H1 (cell line): Measurements from ENCODE around the gene DDX55. TPM values are rescaled to one million over a fixed set of nuclear protein-coding genes. Genes with fewer than 3 reads are reported as not detected.

Experiments
- CTCF ChIA-PET: fragments of 300-600 bp; sonication (Branson Sonifier 250); formaldehyde crosslinking; loops from one replicate; lab custom pipeline; 2021; ENCODE audit not compliant: partially characterized antibody; lab: Charles Lee
- POLR2A ChIA-PET: fragments of 300-600 bp; sonication (Branson Sonifier 250); formaldehyde crosslinking; loops from one replicate; lab custom pipeline; 2021; ENCODE audit warnings: inconsistent platforms; ENCODE audit not compliant: partially characterized antibody; lab: Charles Lee
- DNase-seq, 2 experiments: peaks; one replicate each; pipeline versions ENCODE4 v3.0.0 to v3.0.0-alpha.2; 2010 to 2022; ENCODE audit warnings: low spot score in 2 of 2, low read depth in 1 of 2, mixed read lengths in 1 of 2
- FAIRE-seq: peaks from 2 replicates; lab custom pipeline; 2011; peaks lifted over from hg19 to GRCh38; lab: Jason Lieb, UNC
- H2AFZ ChIP-seq: 2 replicates; pipeline ENCODE4 v1.8.1; 2012; ENCODE audit warnings: low read length, inconsistent platforms
- H2AK5ac ChIP-seq: 2 replicates; pipeline ENCODE4 v1.6.1; 2013; ENCODE audit warnings: low read depth, low read length
- H2BK120ac ChIP-seq: replicated peaks from 2 replicates; pipeline ENCODE3; 2013; ENCODE audit warnings: low read depth, low read length, inconsistent platforms
- H2BK12ac ChIP-seq: 2 replicates; pipeline ENCODE4 v1.6.1; 2013; ENCODE audit warnings: low read depth, low read length
- H2BK15ac ChIP-seq: 2 replicates; pipeline ENCODE4 v1.6.1; 2013; ENCODE audit warnings: low read length
- H2BK20ac ChIP-seq: 2 replicates; pipeline ENCODE4 v1.6.1; 2013; ENCODE audit warnings: low read length
- H2BK5ac ChIP-seq: 2 replicates; pipeline ENCODE4 v1.6.1; 2013; ENCODE audit warnings: low read depth, low read length
- H3K14ac ChIP-seq: 2 replicates; pipeline ENCODE4 v1.6.1; 2013; ENCODE audit warnings: inconsistent platforms; ENCODE audit not compliant: insufficient read length
- H3K18ac ChIP-seq: 2 replicates; pipeline ENCODE4 v1.6.1; 2013; ENCODE audit warnings: low read length; ENCODE audit errors: extremely low read depth
- H3K23ac ChIP-seq: 2 replicates; pipeline ENCODE4 v1.6.1; 2013; ENCODE audit warnings: inconsistent platforms; ENCODE audit not compliant: insufficient read length
- H3K23me2 ChIP-seq: 2 replicates; pipeline ENCODE4 v1.6.1; 2013; ENCODE audit warnings: low read depth, low read length
- H3K27ac ChIP-seq: 2 replicates; pipeline ENCODE4 v1.6.1; 2011; ENCODE audit warnings: low read depth, low read length, inconsistent platforms
- H3K27me3 ChIP-seq, 4 experiments: replicated peaks in 1 of 4; 1 replicate in 1 of 4; 2 replicates in 3 of 4; pipeline versions ENCODE4 v1.6.1 to v1.8.1; 2011 to 2013; ENCODE audit warnings: low read length in 3 of 4, mild to moderate bottlenecking in 3 of 4, inconsistent platforms in 2 of 4, mixed read lengths in 2 of 4, moderate library complexity in 1 of 4; ENCODE audit not compliant: control insufficient read depth in 3 of 4, insufficient read depth in 3 of 4; ENCODE audit errors: extremely low read depth in 1 of 4
- H3K36me3 ChIP-seq, 4 experiments: 2 replicates each; pipeline versions ENCODE4 v1.6.1 to v1.8.1; 2011 to 2013; ENCODE audit warnings: mild to moderate bottlenecking in 4 of 4, low read length in 3 of 4, moderate library complexity in 2 of 4, control low read depth in 1 of 4, inconsistent platforms in 1 of 4; ENCODE audit not compliant: insufficient read depth in 4 of 4, control insufficient read depth in 2 of 4
- H3K4ac ChIP-seq: replicated peaks from 2 replicates; pipeline ENCODE3; 2013; ENCODE audit warnings: low read length, low read depth, mixed read lengths, inconsistent platforms; ENCODE audit not compliant: insufficient read length
- H3K4me1 ChIP-seq, 4 experiments: replicated peaks in 1 of 4; 1 replicate in 1 of 4; 2 replicates in 3 of 4; pipeline versions ENCODE4 v1.6.1 to v1.8.1; 2011 to 2013; ENCODE audit warnings: low read length in 3 of 4, inconsistent platforms in 2 of 4, mixed read lengths in 1 of 4; ENCODE audit not compliant: insufficient read depth in 4 of 4, control insufficient read depth in 3 of 4
- H3K4me2 ChIP-seq, 2 experiments: 2 replicates each; pipeline versions ENCODE4 v1.6.1 to v1.8.1; 2011 to 2013; ENCODE audit warnings: low read depth in 2 of 2, low read length in 2 of 2, control low read depth in 1 of 2, inconsistent platforms in 1 of 2, mild to moderate bottlenecking in 1 of 2; ENCODE audit not compliant: insufficient read depth in 1 of 2
- H3K4me3 ChIP-seq, 4 experiments: fragments of 200-600, 300-600 bp in 1 of 4; sonication (generic), shearing (Covaris generic), sonication (Bioruptor Twin) in 1 of 4; 2 replicates each; pipeline versions ENCODE4 v1.5.1 to v1.8.1; 2011 to 2016; ENCODE audit warnings: low read length in 4 of 4, low read depth in 3 of 4, control low read depth in 2 of 4, inconsistent platforms in 2 of 4, mild to moderate bottlenecking in 2 of 4, mixed read lengths in 1 of 4, moderate library complexity in 1 of 4; ENCODE audit not compliant: insufficient read depth in 2 of 4; ENCODE audit errors: extremely low read depth in 1 of 4
- H3K56ac ChIP-seq: replicated peaks from 2 replicates; pipeline ENCODE3; 2013; ENCODE audit warnings: low read depth, mild to moderate bottlenecking, mixed read lengths, low read length, inconsistent platforms; ENCODE audit not compliant: insufficient read length
- H3K79me1 ChIP-seq: 2 replicates; pipeline ENCODE4 v1.6.1; 2013; ENCODE audit warnings: low read depth, low read length, control low read depth
- H3K79me2 ChIP-seq, 2 experiments: 2 replicates each; pipeline versions ENCODE4 v1.6.1 to v1.8.1; 2012 to 2013; ENCODE audit warnings: low read length in 2 of 2, mild to moderate bottlenecking in 2 of 2, inconsistent platforms in 1 of 2; ENCODE audit not compliant: insufficient read depth in 2 of 2, control insufficient read depth in 1 of 2
- H3K9ac ChIP-seq, 4 experiments: replicated peaks in 1 of 4; 1 replicate in 1 of 4; 2 replicates in 3 of 4; pipeline versions ENCODE4 v1.6.1 to v1.8.1; 2011 to 2013; ENCODE audit warnings: low read depth in 3 of 4, low read length in 3 of 4, control low read depth in 2 of 4, mild to moderate bottlenecking in 2 of 4, moderate library complexity in 2 of 4, inconsistent platforms in 1 of 4; ENCODE audit errors: extremely low read depth in 1 of 4
- H3K9me3 ChIP-seq, 2 experiments: 2 replicates each; pipeline versions ENCODE4 v1.6.1 to v1.8.1; 2012 to 2013; ENCODE audit warnings: mild to moderate bottlenecking in 2 of 2, moderate library complexity in 2 of 2, control low read depth in 1 of 2, inconsistent platforms in 1 of 2, low read depth in 1 of 2, low read length in 1 of 2, mixed read lengths in 1 of 2; ENCODE audit not compliant: insufficient read depth in 2 of 2
- H4K20me1 ChIP-seq, 2 experiments: replicated peaks in 1 of 2; 2 replicates each; pipeline versions ENCODE3 to v1.8.1; 2011 to 2013; ENCODE audit warnings: inconsistent platforms in 2 of 2, low read length in 2 of 2, mild to moderate bottlenecking in 1 of 2; ENCODE audit not compliant: insufficient read depth in 2 of 2, control insufficient read depth in 1 of 2
- H4K5ac ChIP-seq: 2 replicates; pipeline ENCODE4 v1.6.1; 2013; ENCODE audit warnings: low read length, low read depth, mixed read lengths, inconsistent platforms; ENCODE audit not compliant: insufficient read length
- H4K8ac ChIP-seq: 2 replicates; pipeline ENCODE4 v1.8.0; 2013; ENCODE audit warnings: mild to moderate bottlenecking, moderate library complexity, low read length, inconsistent platforms; ENCODE audit not compliant: insufficient read depth; ENCODE audit errors: extremely low read depth
- H4K91ac ChIP-seq: replicated peaks from 2 replicates; pipeline ENCODE3; 2013; ENCODE audit warnings: low read length, mixed read lengths, inconsistent platforms; ENCODE audit not compliant: insufficient read length
- CBX8 ChIP-seq: fragments of 300-800, 300-1000 bp; sonication (generic); IDR thresholded peaks from 2 replicates; pipeline ENCODE4 v1.7.1; 2016; ENCODE audit warnings: low read depth, low read length, borderline replicate concordance
- CREB1 ChIP-seq: IDR thresholded peaks from 2 replicates; pipeline ENCODE4 v1.6.1; 2012; ENCODE audit warnings: inconsistent platforms
- EP300 ChIP-seq, 2 experiments: IDR thresholded peaks; 1 replicate in 1 of 2; 2 replicates in 1 of 2; pipeline ENCODE4 v1.6.1; 2011 to 2012; ENCODE audit warnings: low read depth in 2 of 2, low read length in 2 of 2, mild to moderate bottlenecking in 2 of 2, borderline replicate concordance in 1 of 2, inconsistent platforms in 1 of 2, moderate library complexity in 1 of 2
- EZH2 ChIP-seq: fragments of 200-600 bp; sonication (generic); IDR thresholded peaks from 2 replicates; pipeline ENCODE4 v1.7.1; 2012; ENCODE audit warnings: low read depth, mild to moderate bottlenecking, moderate library complexity, low read length, inconsistent platforms; ENCODE audit not compliant: severe bottlenecking
- GTF2F1 ChIP-seq: IDR thresholded peaks from 2 replicates; pipeline ENCODE4 v1.6.1; 2012; ENCODE audit warnings: low read depth, low read length, improper control_type of control experiment, borderline replicate concordance
- JUN ChIP-seq: IDR thresholded peaks from 2 replicates; pipeline ENCODE4 v1.6.1; 2011; ENCODE audit warnings: low read depth, mild to moderate bottlenecking, improper control_type of control experiment, low read length
- NANOG ChIP-seq: IDR thresholded peaks from 2 replicates; pipeline ENCODE4 v1.6.1; 2011; ENCODE audit warnings: low read length, low read depth, mild to moderate bottlenecking, inconsistent platforms; ENCODE audit not compliant: insufficient read depth, poor library complexity, severe bottlenecking
- SRF ChIP-seq: IDR thresholded peaks from 2 replicates; pipeline ENCODE4 v1.6.1; 2011; ENCODE audit warnings: mild to moderate bottlenecking, low read depth, low read length, moderate library complexity
- WGBS, 2 experiments: shearing (Covaris generic) in 1 of 2; methylation state at CpG; one replicate each; pipeline versions ENCODE4 v1.1.6 to v1.1.7; 2013 to 2015; ENCODE audit warnings: low lambda C conversion rate in 2 of 2, mixed read lengths in 2 of 2, inconsistent platforms in 1 of 2, low coverage in 1 of 2, missing lambda C conversion rate in 1 of 2; ENCODE audit not compliant: insufficient replicate concordance in 2 of 2, insufficient coverage in 1 of 2, insufficient read length in 1 of 2; ENCODE audit errors: extremely low coverage in 1 of 2, missing lambda C conversion rate in 1 of 2; 5-methylcytosine and 5-hydroxymethylcytosine counted together
- polyA plus RNA-seq, 7 experiments: library from polyadenylated mRNA; depleted of rRNA in 3 of 7; stranded (reverse) in 5 of 7; unstranded in 2 of 7; fragments of >200 nt in 5 of 7; fragments of 200-250 nt in 2 of 7; gene quantifications; 1 replicate in 5 of 7; 2 replicates in 1 of 7; 4 replicates in 1 of 7; pipeline versions ENCODE4 v1.2.1 to v1.2.3, GENCODE V29; 2011 to 2013; ENCODE audit warnings: missing spikeins in 2 of 7, mixed read lengths in 2 of 7
- total RNA-seq: library from RNA; stranded (reverse); fragmentation: NEBNext Ultra II Directional; extraction: Animal tissue kit (Norgen Biotek cat#: 25700); gene quantifications from 2 replicates; pipeline ENCODE4 v1.2.1, GENCODE V29; 2021

The DDX55 gene
- total and polyA plus RNA-seq, 2 of the 8 experiments (the other 6 are each of a cell fraction or from before 2014, with no cell fraction given), result 25.8 to 37.7 TPM

DNA sequence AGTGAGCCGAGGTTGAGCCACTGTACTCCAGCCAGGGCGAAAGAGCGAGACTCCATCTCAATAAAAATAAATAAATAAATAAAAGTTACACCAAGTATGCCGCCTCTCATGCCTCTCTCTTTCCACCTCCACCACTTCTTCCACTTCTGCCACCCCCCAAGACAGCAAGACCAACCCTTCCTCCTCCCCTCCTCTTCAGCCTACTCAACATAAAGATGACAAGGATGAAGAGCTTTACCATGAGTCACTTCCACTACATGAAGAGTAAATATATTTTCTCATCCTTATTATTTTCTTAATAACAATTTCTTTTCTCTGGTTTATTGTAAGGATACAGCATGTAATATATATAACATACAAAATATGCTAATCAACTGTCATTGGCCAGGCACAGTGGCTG, 21.1 kb upstream of the DDX55 start:
- FAIRE-seq, result no peak
- no peak overlapping the region for H3K9ac ChIP-seq

More for the DNA sequence above, 21.1 kb upstream of the DDX55 start:
- Histone ChIP-seq H3K4me3 (no peak overlapping the region), H3K23me2 (peaks cover 3% of the 10 kb centered on the region; the same call in 1 of the 2 replicates), H3K9me3 (peaks cover 0 to 2% of the 10 kb centered on the region in 2 experiments; a peak in 1 of 4 replicates), H3K27ac (no peak overlapping the region), H2BK120ac (no peak overlapping the region), H3K79me1 (peaks cover 5% of the 10 kb centered on the region), H4K20me1 (peaks cover 0 to 2% of the 10 kb centered on the region in 2 experiments), H4K5ac (no peak overlapping the region), H4K8ac (no peak overlapping the region), H4K91ac (no peak overlapping the region), H3K56ac (no peak overlapping the region), H2AK5ac (no peak overlapping the region), H2BK5ac (no peak overlapping the region), H2BK15ac (no peak overlapping the region), H3K36me3 (no peaks in the 10 kb centered on the region), H2BK12ac (no peak overlapping the region), H3K14ac (no peak overlapping the region), H2AFZ (no peak overlapping the region), H3K4ac (no peak overlapping the region), H3K79me2 (peaks cover 0 to 23% of the 10 kb centered on the region in 2 experiments; a peak in 2 of 4 replicates), H3K18ac (no peak overlapping the region), H2BK20ac (no peak overlapping the region), H3K23ac (no peak overlapping the region), H3K4me1 (peaks cover 0 to 2% (median 0%) of the 10 kb centered on the region in 4 experiments; a peak in 1 of 7 replicates), H3K4me2 (no peak overlapping the region), H3K27me3 (no peaks in the 10 kb centered on the region)
- ChIA-PET POLR2A (interaction anchor here (0.7 kb wide), 1 partner anchor 8 kb away, joined by 3 read pairs; no protein-coding TSS in a partner anchor), CTCF (interaction anchor here (0.9 to 2.0 kb wide), 6 partner anchors 45 to 241 kb away, joined by 3 to 8 read pairs (median 4); no protein-coding TSS in a partner anchor)
- 91% methylated on average over 4 of the region's 4 CpGs; no CpG with 5 or more reads in 1 of the 2 experiments for WGBS, 2 experiments
- DNase-seq, result no peak
- TF ChIP-seq GTF2F1 (no peak), CREB1 (no peak), EZH2 (no peak), JUN (no peak), NANOG (no peak), SRF (no peak), EP300 (IDR thresholded peaks at IDR 0.05; ENCODE audit: borderline replicate concordance in 1 of 2, low read depth in 2 of 2, low read length in 2 of 2) (no peak), CBX8 (no peak)
